Dedifferentiated amniotic fluid mesenchymal stem cell (primary cell): Measurements from ENCODE around the gene MTHFSD.

Experiments
- DNase-seq: peaks from one replicate; pipeline ENCODE4 v3.0.0-alpha.2; 2016; ENCODE audit errors: extremely low spot score

MTHFSD gene

DNA sequence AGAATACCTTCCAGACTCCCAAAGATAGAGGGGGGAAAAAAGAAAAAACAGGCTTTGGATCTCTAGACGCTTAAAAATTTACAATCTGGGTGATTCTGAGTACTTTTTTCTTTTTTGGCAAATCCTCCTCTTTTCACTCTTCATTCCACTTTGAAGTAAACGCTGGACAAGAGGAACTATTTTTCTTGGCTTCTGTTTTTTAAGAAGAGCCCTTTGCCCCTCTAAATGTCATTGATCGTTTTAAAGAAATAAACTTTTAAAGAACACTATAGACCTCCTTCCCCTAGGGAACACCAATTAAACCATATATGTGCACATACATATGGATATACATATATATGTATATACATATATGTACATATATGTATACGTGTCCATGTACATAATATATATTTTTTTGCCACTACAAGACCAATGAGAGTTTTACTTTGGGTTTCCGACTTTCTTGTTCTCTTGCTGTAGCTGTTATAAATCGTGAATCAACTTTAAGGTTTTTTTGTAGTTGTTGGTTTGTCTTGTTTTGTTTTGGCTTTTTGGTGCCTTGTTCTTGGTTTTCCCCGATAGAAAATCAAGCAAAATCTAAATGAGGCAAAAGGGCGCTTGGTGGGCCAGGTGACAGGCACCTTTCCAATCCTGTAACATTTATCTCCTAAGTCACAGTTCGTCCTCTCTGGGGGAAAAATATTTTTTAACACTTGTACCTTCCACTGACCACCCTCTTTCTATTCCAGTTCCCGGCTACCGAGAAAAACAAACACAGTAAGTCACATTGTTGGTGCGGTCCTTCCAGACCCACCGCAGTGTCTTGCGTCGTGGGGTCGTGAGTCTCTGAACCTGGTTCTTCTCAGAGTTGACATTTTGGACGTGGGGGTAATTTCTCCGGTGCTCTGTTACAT, 40.3 kb downstream of the MTHFSD start:
- DNase-seq = no peak

DNA sequence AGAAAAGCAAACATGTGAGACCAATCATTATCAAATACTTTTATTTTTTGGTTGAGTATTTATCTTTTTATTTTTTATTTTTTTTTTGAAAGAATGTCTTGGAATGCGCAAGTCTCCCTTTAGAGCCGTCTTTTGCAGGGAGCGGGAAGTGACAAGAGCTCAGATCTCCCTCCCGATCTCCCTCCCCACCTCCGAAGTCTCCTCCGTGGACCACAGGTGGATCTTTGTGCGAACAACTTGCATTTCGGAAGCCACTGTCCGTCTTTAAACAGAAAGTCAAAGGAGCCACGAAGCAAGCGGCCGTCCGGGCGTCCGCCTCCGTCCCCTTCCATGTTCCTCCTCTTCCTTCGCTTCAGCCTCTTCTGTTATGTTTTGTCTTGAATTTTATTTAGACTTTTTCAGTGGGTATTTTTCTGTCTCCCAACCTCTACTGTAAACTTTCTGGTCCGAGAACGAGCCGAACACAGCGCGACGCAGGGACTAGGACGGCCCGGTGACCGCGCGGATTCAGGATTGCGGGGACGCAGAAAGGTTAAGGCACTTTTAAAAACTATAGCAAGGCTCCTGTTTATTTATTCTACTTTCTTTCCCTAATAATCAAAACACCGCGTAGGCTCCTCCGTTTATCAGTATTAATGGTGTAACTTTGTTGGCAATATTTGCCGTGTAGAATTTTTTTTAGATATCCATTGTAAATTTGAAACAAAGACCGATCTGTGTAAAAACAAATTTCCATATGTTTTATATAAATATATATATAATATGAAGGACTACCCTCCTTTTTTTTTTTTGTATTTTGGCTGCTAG, 41.4 kb downstream of the MTHFSD start:
- DNase-seq = no peak

DNA sequence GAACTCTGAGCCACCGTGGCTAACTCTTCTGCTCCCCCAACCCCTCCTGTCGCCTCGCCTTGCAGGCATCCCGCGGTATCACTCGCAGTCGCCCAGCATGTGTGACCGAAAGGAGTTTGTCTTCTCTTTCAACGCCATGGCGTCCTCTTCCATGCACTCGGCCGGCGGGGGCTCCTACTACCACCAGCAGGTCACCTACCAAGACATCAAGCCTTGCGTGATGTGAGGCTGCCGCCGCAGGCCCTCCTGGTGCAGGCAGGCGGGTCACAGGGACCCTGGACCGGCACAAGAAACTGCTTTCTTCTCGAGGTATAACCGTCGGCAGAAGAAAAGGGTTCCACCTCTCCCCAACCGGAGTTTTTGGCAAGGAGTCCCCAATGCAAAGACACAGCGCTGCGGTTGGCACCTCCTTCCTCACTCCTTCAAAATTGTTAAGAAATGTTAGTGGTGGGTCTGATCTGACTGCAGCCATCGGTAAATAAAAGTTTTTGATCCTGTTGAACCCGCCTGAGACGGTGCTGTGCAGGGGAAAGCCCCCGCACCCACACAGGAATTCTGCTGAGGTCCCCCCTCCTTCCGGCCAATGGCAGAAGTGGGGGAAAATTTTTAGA, 42.1 kb downstream of the MTHFSD start:
- no peak for DNase-seq

DNA sequence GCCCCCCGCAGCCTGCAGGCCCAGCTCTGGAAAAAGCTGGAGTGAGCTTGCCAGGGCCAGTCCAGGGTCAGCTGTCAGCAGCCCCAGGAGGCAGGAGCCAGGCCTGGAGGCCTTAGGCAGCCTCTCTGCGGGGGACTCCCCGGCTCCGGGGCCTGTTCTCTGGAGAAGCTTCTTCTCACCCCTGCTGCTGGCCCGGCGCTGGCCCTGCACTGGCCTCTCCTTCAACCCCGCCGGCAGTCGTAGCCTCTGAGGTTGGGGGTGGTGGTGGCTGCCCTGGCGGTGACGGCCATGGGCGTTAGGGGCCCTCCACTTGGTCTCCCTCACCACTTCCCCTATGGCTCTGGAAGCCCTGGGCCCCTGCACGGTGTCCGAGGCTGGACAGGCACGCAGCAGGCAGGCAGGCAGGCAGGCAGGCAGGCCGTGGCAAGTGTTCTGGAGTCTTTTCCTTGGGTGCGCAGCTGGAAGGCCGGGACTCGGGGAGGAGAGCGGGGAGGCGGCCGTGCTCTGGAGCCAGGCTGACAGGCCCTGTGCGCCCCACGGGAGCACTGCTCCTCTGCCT, 42.7 kb downstream of the MTHFSD start:
- no peak for DNase-seq

DNA sequence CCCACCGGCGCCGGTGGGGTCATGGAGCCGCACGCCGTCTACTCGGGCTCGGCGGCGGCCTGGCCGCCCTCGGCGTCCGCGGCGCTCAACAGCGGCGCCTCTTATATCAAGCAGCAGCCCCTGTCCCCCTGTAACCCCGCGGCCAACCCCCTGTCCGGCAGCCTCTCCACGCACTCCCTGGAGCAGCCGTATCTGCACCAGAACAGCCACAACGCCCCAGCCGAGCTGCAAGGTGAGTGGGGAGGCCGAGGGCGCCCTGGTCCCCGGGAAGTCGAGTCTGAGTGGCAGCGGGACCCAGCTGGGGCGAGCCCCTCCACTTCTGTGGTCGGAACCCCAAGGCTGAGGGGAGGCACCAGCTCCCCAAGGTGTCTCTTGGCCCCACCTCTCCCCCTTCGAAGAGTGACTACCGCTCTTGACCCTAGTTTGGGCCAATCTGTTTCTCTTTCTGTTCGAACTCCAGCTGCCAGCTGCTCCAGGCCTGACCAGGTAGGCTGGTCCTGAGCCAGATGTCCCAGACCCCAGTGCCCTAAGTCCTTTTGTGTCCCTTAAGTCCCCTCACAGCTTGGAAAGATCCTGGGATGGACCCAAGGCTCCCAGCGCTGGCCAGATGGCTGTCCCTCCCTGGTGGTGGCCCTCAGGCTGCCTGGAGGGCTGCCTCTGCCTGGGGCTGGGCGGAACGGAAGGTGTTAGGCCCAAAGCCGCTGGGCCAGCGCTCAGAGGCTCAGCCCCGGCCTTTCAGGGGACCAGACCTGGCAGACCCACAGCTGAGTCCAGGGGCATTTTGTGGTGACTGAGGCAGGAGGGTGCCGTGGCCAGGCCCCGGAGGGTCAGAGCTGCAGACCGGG, 43.5 kb downstream of the MTHFSD start:
- no peak for DNase-seq

DNA sequence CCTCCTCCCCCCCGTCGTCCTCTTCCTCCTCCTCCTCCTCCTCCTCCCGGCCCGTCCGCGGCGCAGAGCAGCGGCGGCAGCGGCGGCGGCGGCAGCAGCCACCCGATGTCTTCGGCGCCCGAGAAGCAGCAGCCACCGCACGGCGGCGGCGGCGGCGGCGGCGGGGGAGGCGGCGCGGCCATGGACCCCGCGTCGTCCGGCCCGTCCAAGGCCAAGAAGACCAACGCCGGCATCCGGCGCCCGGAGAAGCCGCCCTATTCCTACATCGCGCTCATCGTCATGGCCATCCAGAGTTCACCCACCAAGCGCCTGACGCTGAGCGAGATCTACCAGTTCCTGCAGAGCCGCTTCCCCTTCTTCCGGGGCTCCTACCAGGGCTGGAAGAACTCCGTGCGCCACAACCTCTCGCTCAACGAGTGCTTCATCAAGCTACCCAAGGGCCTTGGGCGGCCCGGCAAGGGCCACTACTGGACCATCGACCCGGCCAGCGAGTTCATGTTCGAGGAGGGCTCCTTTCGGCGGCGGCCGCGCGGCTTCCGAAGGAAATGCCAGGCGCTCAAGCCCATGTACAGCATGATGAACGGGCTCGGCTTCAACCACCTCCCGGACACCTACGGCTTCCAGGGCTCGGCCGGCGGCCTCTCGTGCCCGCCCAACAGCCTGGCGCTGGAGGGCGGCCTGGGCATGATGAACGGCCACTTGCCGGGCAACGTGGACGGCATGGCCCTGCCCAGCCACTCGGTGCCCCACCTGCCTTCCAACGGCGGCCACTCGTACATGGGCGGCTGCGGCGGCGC, 44.4 kb downstream of the MTHFSD start, which contains the start of gene FOXF1:
Gene FOXF1, plus strand, starts transcription at position 63 of the 797 bp plus-strand sequence. Its CDS starts 43 bp downstream, at position 106.
- peak; percentile 30 for DNase-seq

DNA sequence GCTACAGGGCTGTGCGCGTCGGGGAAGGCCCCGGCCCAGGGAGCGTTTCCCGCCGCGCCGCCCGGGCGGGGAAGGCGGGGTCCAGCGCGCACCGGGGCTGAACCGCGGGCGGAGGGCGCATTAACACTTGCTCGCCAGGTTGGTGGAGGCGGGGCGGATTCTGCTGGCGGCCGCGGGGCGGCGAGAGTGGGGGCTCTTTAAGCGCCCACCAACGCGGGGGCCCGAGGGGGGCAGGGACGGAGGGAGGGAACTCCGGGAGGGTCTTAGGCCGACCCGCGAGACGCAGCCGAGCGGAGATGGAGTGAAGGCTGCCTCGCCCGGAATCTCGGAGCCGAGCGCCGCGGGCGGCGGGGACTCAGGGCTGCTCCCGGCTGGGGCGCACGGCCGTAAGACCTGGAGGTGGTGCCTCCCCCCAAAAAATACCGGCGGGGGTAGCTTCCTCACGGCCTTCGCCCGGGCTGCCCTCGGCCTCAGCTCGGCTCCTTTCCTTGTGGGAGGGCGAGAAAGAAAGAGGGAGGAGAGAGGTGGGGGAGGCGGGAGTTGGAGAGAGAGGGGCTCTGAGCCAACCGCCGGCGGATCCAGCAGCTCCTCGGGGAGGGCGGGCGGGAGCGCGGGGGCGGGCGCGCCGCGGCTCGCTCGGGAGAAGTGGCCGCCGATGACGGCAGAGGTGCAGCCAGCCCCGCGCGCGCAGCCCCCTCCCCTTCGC, 45.1 kb downstream of the MTHFSD start:
- DNase-seq = peak; percentile 56

DNA sequence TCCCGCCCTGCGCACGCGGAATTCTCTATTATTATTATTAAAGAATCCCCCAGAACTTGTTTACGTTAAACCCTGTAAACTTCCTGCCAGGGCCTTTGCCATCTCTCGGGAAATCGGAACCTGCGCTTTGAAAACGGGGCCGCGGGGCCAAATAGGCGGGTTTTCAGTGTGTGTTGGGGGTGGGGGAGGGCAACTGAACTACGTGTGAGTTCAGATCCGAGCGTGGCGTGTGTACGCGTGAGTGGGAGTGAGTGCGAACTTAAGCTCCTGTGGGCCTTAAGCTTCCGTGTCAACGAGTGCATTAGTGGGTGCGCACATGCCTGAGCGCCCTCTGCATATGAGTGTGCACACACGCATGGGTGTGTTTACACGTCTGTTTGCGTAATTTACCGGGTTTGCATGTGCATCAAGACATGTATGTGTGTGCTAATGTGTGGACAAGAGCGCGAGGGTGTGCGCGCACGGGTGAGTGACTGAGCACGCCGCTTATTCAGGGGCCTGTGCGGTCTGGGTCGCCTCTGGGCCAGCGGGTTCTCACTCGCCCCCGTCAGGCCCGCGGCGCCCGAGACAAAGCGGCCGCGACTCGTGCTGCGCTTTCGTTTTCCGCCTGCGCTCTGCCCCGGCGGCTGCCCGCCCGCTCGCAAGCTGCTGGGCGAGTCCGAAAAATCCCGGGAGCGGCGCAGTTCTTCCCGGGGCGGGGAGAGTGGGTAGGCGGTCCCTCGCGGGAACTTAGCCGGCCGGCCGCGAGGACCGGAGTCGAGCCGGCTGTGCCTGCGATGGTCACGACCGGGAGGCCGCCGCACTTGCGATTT, 45.9 kb downstream of the MTHFSD start:
- peak; percentile 81 for DNase-seq

DNA sequence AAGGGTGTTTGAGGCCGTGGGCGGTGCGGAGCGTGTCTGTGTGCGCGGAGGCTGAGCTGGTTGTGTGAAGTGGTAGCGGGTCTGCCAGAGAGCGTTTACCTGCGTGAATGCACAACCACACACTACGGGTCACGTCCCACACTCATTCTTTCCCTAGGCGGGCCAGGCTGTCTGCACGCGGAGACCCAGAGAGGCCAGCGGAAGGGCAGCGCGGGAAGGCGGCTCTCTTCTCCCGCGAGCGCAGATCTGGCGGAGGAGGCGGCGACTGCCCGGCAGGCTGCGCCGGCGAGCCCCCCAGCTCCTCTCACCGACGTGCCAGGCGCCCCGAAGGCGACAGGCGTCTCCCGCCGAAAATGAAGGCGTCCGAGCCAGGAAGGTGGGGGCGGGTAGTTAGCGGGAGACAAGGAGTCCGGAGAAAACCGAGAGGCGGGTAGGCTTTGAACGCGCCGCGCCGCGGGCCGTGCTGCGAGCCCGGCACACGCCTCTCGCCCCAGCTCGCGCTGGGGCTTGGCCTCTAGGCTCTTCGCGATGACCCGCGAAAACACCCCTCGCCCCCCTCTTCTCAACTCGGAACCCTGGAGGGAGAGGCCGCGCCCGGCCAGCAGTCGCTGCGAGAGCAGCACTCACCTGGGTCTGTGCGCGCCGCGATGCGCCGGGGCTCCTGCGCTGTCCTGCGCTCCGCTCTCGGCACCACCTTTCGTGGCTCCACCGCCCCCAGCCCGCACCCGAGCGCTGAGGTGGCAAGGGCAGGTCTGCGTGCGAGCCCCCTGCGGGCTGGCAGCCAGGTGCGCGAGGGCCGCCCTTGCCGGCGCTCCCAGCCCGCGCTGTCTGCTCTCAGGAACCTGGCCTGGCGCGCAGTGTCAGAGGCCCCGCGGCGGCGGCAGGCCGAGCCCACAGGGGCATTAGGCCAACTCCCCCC, 46.7 kb downstream of the MTHFSD start:
- DNase-seq = no peak

DNA sequence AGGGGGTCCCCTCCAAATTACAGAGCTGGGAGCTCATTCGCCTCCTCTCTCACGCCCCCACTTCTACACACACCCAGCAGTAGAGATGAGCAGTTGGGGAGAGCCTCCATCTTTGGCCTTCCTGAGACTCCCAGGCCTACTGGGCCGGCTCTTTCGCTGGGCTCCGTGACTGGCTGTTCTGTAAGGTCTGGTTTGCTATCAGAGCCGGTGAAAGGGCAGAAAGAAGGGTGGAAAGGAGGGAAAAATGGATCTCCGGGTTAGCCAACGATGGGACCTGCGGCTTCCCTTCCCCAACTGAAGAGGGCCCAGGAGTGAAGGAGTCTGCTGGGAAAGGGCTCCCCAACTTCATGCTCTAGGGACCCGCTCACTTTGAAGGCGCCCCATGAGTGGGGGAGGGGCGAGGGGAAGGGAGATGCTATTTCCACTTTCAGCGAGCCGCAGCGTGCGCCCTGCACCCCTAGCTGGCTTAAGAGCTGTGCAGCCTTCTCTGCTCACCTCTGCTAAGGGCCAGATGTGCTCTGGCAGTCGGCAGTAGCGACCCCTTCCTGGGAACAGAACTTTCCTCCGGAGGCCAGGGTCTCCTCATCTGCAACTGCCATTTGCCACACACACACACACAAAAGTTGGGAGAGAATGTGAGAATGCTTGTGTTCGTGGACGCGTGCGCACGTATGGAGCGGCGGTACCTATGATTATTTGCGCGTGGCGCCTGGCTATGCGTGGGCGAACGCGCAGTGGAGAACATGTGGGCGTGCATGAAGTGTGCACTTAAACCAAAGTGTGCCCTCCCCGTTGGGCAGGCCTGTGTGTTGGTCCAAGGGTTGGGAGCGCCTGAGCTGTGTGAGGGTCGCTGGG, 47.6 kb downstream of the MTHFSD start:
- no peak for DNase-seq

DNA sequence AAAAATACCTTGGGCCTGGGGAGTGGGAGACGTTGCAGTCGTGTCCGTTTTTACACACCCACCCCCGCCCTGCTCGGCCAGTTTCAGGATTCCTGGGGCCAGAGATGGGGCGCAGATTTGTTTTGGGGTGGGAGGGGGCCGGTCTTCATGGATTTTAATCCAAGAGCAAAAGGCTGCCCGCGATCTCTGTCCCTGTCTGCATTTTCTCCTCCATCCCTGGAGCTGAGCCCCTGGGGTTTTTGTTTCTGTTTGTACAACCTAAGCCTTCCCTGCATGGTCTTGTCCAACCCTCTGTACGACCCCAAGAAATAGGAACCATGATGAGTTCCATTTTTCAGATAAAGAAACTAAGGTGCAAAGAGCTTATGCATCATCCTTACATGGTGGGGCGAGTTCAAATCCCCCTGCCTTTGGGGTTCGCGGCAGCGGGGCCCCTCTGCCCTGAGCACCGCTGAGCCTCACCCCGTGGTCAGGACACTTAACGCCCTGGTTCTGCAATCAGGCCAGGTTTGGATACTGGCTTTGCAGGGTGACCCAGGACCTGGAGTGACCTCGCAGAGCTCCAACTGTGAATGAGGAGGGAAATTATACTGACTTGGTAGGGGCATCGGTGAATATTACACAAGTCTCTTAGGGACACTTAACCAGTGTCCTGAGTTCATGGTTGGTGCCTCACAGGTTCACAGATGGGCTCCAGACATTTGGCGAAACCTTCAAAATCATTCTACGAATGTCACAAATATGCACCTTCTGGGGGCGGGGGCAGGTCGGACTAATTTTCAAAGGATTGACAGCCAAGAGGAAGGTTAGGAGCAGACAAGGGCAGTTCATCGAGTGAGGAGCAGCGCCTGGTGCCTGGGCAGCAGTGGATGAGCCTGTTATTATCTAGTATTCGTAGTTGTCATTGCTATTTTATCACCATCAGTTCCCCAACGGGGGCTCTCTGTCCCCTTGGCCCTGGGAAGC, 48.9 kb downstream of the MTHFSD start:
- DNase-seq = no peak

DNA sequence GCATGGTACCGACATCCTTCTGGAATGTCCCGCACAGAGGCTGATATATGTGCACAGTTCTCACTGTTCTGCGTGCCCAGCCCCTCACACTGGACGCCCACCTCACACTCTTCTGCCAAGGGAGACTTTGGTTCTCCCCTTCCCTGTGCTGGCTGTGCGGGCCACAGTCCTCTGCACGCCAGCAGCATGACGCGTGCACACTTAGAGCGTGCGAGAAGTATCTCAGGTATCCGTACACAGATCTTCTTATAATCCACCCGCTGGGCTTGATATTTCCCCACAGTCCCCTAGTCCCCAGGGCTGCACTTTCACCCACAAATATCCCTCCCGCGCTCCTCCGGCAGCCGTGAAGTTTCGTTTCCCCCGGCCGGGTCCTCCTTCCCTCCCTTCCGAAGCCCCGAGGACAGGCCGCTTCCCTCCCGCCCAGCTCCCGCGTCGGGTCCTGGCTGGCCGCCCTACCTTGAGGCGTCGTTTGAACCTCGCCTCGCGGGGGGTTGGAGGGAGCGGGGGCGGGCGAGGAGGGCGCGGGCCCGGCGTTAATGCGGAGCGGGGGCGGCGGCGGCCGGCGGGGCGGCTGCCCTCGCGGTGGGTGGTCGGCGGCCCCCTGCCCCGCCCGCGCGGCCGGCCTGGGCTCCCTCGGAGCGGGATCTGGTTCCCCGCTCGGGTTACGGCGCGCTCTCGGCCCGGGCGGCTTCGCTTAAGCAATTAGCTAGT, 49.7 kb downstream of the MTHFSD start:
- DNase-seq = no peak

DNA sequence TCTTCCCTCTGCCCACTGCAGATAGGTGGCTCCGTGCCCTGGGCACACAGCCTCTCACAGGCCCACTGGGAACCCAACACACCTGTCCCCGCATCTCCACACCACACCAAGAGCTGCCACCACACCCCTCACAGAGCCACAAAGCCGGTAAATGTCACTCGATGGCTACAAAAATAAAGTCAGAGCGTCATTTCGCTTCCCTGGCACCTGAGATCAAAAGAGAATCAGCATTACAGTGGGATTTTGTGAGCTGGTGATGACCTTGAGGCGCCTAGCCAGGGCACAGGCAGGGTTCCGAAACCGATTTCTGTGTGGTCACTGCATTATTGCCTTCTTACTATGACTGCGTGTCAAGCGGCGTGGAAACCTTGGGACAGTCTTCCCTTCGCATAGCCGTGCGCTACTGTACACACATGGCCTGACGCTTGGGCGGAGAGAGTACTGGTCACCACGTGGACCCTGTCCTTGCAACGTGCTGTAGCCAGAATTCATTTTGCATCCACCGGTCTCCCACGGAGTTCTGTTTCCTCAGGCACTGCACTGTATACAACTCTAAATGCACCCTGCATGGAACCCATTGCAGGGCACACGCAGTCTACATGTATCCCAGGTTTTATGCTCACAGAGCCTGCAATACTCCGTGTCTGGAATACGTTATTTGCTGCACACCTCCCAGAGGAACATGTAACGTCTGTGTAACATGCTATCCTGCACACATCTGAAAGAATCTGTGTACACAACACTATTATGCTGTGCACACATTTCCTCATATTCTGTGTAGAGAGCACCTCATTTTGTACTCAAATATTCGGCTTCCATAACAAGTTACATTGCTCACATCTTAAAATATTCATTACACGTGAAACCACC, 50.5 kb downstream of the MTHFSD start:
- DNase-seq = no peak

DNA sequence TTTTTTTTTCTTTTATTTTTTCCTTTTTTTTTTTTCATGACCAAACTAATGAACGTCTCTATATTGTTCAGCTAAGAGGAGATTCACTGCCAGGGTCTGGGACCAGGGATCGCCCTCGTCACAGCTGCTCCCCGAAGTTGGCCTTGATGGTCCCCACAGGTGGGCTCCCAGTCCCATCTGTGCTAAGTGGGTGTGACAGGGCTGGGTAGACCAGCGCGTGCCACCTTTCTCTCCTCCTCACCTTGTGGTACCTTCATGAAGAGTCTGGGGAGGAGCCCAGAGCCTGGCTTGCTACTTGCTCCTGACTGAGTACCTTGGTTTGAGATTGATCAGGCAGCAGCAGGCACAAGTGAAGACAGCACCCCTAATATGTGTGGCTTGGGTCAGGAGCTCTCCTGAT, 51.2 kb downstream of the MTHFSD start:
- no peak for DNase-seq
